ENCODE data around the gene TC2N.
"Not testable (repeated sequence)": the region's sequence is repeated elsewhere in the genome, so short reads cannot be mapped to it uniquely, and the experiment has no call there.

The TC2N gene

GRCh38 chr14:91754185-91754584, 113.2 kb downstream of the TC2N start:
- FAIRE-seq (no peak), DNase-seq (ENCODE audit: insufficient read length, low spot score) (no peak)
- TF ChIP-seq POLR2A (IDR thresholded peaks at IDR 0.05; ENCODE audit: low read depth, low read length) = no peak

DNA sequence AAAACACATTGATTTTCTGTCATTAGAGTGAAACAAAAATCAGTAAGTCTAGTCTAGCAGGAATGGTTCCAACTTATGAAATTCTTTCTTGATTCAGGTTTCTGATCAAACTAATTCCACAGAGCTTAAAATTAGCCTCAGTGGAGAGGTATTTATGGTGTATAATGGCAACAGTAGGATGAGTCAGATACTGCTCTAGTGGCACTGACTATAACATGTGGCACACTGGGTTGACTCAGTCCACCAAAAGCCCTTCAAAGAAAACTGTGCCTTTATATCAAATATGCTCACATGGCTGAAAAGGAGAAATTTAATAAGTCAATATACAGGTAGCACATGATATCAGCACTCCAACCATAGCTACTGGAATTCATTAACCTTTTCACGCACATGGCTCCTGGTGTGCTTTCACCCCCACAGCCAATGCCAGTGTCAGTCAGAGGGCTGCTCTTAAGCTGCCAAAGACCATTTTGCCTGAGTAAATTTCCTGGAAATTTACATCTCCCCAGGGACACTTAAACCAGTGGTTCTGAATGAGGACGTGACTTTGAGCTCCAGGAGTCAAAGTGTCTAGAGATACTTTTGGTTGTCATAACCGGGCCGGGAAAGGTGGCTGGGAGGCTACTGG, 113.7 kb downstream of the TC2N start:
- DNase-seq (ENCODE audit: insufficient read length, low spot score) = no peak
- FAIRE-seq = no peak
- no peak for TF ChIP-seq POLR2A (IDR thresholded peaks at IDR 0.05; ENCODE audit: low read depth, low read length)

DNA sequence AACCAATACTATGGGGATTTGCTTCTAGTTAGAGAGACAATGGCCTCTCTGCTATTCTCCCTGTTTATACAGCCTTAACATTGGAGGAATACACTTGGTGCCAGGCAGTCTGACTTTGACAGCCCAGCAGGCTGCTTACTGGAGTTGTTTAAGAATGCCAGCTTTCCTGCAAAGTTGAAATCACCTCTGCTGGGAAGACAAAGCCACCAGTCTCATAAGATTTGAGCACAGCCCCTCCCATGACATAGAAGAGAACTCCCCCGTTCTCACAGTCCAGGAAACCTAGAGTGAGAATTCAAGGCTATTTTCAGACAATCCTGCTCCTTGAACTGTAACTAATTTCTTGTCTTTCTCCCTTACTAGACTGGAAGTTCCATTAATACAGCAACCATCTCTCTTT, 114.4 kb downstream of the TC2N start:
- no peak for FAIRE-seq

GRCh38 chr14:91751719-91752118, 115.6 kb downstream of the TC2N start:
- no peak for TF ChIP-seq POLR2A (IDR thresholded peaks at IDR 0.05; ENCODE audit: low read depth, low read length)
- DNase-seq (ENCODE audit: insufficient read length, low spot score) (no peak), FAIRE-seq (no peak)

More for the DNA sequence above, 114.4 kb downstream of the TC2N start:
- DNase-seq (ENCODE audit: insufficient read length, low spot score) = no peak
- TF ChIP-seq POLR2A (IDR thresholded peaks at IDR 0.05; ENCODE audit: low read depth, low read length) = no peak

DNA sequence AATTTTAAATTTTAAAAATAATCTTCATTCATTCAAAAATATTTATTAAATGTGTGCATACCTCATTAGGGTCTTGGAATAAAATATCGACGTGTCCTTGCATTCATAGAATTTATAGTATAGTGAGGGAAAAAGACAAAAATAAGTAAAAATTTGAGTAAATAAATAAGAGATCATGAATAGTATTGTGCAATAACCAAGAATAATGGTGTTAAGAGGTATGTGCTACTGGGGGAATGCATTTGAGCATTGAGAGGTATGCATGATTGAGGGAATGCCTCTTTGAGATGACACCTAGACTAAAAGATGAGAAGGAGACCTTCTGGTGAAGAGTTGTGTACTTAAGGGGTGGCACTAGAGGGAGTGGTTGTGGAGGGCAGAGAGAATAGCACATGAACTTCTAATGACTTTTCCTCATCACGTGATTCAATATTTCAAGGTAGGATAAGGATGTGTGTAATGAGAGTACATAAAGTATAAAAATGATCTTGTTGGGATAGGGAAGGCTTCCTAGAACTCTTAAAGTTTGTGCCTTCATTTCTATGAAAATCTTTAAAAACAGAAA, 116.6 kb downstream of the TC2N start:
- TF ChIP-seq POLR2A (IDR thresholded peaks at IDR 0.05; ENCODE audit: low read depth, low read length) = no peak
- FAIRE-seq = no peak
- DNase-seq (ENCODE audit: insufficient read length, low spot score) = no peak

DNA sequence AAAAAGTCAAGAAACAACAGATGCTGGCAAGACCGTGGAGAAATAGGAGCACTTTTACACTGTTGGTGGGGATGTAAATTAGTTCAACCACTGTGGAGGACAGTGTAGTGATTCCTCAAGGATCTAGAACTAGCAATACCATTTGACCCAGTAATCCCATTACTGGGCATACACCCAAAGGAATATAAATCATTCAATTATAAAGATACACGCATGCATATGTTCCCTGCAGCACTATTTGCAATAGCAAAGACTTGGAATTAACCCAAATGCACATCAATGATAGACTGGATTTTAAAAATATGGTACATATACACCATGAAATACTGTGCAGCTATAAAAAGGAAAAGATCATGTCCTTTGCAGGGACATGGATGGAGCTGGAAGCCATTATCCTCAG, 117.5 kb downstream of the TC2N start:
- no peak for TF ChIP-seq POLR2A (IDR thresholded peaks at IDR 0.05; ENCODE audit: low read depth, low read length)
- FAIRE-seq (no peak), DNase-seq (ENCODE audit: insufficient read length, low spot score) (no peak)

DNA sequence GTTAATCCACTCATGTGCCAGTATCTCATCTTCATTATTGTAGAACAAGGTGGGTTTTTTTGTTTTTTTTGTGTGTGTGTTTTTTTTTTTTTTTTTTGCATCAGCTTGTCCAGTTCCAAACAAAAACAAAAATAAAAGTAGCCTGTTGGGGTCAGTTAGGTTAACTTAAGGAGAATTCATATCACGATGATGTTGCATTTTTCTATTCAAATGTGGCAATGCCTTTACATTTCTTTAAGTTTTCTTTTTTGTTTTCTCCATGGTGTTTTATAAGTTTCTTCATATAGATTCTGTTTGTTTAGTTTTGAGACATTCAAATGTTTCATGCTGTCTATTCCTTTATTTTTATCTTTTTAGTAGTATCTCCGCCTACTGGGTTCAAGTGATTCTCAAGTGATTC, 119.3 kb downstream of the TC2N start:
- FAIRE-seq (no peak), DNase-seq (ENCODE audit: insufficient read length, low spot score) (no peak)
- no peak for TF ChIP-seq POLR2A (IDR thresholded peaks at IDR 0.05; ENCODE audit: low read depth, low read length)

GRCh38 chr14:91745344-91745743, 122.0 kb downstream of the TC2N start:
- no peak for TF ChIP-seq POLR2A (IDR thresholded peaks at IDR 0.05; ENCODE audit: low read depth, low read length)
- no peak for FAIRE-seq
- no peak for DNase-seq (ENCODE audit: insufficient read length, low spot score)

DNA sequence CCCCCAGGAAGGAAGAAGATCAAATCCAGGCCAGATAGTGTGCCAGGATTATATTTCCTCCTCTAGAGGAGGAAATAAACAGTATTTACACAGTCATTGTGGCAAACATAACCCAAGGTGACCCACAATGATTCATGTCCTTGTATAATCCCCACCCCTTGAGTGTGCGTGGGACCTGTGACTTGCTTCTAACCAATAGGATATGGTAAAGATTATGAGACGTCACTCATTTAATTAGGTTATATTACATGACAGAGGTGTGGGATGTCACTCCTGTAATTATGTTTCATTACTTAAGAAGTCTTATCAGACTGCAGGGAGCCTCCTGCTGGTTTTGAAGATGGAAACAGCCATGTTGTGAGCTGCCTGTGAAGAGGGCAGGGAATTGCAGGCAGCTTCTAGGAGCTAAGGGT, 123.3 kb downstream of the TC2N start:
- DNase-seq (ENCODE audit: insufficient read length, low spot score) (no peak), FAIRE-seq (no peak)
- no peak for TF ChIP-seq POLR2A (IDR thresholded peaks at IDR 0.05; ENCODE audit: low read depth, low read length)

GRCh38 chr14:91743305-91743653, 124.1 kb downstream of the TC2N start:
- no peak for FAIRE-seq
- TF ChIP-seq POLR2A (IDR thresholded peaks at IDR 0.05; ENCODE audit: low read depth, low read length) = no peak

GRCh38 chr14:91742621-91743304, 124.6 kb downstream of the TC2N start:
- FAIRE-seq (no peak), DNase-seq (ENCODE audit: insufficient read length, low spot score) (no peak)
- no peak for TF ChIP-seq POLR2A (IDR thresholded peaks at IDR 0.05; ENCODE audit: low read depth, low read length)

More at GRCh38 chr14:91743305-91743653, 124.1 kb downstream of the TC2N start:
- no peak for DNase-seq (ENCODE audit: insufficient read length, low spot score)

- not testable (repeated sequence) for FAIRE-seq; DNase-seq (ENCODE audit: insufficient read length, low spot score)
These were observed 127.5 kb downstream of the TC2N start for GRCh38 chr14:91739867-91740266.

- DNase-seq (ENCODE audit: insufficient read length, low spot score) = no peak
- FAIRE-seq = no peak
- TF ChIP-seq POLR2A (IDR thresholded peaks at IDR 0.05; ENCODE audit: low read depth, low read length) = no peak
These were observed 129.7 kb downstream of the TC2N start for GRCh38 chr14:91737619-91738018.

GRCh38 chr14:91732859-91733477, 134.4 kb downstream of the TC2N start:
- no peak for FAIRE-seq

DNA sequence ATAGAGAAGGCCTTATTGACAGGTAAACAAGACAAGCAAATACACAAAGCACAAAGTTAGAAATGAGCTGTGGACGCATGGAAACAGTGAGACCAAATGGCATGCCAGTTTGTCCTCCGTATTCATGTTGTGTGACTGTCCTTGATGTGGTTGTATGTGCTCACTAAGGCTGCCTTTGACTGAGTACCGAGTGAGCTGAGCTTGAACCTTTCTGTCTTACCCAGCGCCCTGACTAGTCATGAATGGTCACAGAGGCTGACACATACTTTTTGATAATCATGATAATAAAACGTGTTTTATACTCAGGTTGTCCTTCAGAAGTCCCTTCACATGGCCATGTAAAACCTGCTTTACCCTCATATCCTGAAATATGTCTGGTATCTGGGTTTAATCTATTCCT, 134.9 kb downstream of the TC2N start:
- DNase-seq (ENCODE audit: insufficient read length, low spot score) (no peak), FAIRE-seq (no peak)
- no peak for TF ChIP-seq POLR2A (IDR thresholded peaks at IDR 0.05; ENCODE audit: low read depth, low read length)

More at GRCh38 chr14:91732859-91733477, 134.4 kb downstream of the TC2N start:
- TF ChIP-seq POLR2A (IDR thresholded peaks at IDR 0.05; ENCODE audit: low read depth, low read length) = no peak
- no peak for DNase-seq (ENCODE audit: insufficient read length, low spot score)

Data from H54 (cell line).